GM21367 (cell line): ENCODE measurements around the gene PERCC1.
"Not testable (repeated sequence)": the region's sequence is repeated elsewhere in the genome, so short reads cannot be mapped to it uniquely, and the experiment has no call there.

ENCODE experiments used
- ATAC-seq: cut with Tn5 transposase; IDR thresholded peaks from one replicate; pipeline ENCODE4 v1.9.1; 2021; ENCODE audit not compliant: unreplicated experiment

PERCC1 gene

DNA sequence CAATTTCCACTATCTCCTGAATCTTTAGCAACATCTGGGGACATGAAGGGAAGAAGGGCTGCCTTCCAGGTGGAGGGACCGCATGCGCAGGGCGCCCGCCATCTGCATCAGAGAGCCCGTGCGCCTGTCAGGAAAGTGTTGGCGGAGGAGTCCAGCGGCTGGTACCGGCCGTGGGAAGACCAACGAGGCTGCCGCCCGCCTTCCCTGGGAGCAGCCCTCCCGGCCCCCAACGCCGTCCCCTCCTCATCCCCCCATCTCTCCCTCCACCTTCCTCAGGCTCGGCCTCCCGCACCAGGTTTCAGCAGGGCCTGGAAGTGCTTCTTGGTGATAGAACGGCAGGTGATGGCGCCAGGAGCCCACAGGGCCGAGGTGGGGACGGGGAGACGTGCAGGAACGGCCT lies 35.2 kb downstream of the PERCC1 start:
- ATAC-seq, result no peak

DNA sequence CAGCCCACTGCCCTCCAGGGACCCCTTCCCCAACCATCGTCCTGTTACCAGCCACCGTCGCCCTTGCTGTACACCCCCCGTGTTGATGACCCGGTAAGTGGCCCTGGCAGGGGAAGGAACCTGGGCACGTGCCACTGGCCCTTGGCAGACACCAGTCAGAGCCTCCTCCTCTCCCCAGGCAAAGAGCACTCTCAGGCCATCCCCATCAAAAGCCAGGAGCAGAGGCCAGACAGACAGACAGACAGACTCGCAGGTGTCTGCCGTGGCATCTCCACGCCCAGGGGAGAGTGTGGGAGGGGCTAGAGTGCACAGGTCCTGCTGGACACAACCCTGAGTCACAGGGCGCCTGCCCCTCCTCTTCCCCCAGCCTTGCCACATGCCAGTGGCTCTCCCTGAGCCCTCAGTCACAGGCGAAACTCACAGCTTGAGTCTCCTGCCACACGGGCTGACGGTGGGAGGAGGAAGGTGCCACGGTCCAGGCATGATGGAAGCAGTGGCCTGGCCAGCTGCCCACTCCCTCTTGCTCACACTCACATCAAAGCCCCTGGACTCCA lies 36.2 kb downstream of the PERCC1 start:
- no peak for ATAC-seq

DNA sequence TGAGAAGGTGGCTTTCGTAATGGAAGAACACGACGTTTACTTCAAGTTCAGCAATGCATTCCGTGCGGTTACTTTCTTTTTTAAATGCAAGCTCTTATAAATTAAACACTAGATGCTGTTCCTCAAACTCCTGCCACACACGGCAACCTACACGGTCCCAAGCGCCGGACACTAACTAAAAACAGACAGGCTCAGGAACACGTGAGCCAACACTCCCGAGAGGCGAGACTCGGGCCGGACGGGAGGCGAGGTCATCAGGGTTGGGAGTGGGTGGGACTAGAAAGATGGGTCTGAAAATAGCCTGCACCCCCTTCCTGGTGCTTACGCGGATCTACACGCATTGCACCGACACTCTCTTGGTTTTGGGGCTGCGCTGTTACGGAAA lies 37.5 kb downstream of the PERCC1 start:
- no peak for ATAC-seq

DNA sequence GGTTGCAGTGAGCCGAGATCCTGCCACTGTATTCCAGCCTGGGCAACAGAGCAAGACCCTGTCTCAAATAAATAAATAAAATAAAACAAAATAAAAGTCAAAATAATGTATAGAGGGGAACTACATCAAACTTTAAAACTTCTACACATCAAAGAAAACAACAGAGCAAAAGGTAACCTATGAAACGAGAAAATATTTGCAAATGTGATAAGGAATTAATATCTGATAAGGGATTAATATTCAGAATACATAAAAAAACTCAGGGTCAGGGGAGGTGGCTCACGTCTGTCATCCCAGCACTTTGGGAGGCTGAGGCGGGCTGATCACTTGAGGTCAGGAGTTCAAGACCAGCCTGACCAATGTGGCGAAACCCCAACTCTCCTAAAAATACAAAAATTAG lies 38.3 kb downstream of the PERCC1 start:
- not testable (repeated sequence) for ATAC-seq

DNA sequence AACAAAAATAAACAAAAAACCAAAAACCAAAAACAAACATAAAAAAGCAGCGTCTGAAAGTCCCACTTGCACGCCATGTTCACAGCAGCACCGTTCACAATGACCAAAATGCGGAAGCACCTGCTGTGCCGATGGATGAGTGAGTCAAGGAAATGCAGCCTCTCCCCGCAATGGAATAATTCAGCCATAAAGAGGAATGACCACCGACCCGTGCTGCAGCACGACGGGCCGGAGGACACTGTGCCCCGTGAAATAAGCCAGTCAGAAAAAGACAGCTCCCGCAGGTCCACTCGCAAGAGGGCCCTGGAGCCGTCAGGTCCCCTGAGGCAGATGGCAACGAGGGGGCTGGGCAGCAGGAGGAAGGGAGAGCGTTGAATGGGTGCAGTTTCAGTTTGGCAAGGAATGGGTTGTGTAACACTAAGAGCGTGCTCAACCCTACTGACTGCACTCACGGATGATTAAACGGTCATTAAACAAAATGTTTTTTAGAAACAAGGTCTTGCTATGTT lies 38.9 kb downstream of the PERCC1 start:
- ATAC-seq, result no peak

DNA sequence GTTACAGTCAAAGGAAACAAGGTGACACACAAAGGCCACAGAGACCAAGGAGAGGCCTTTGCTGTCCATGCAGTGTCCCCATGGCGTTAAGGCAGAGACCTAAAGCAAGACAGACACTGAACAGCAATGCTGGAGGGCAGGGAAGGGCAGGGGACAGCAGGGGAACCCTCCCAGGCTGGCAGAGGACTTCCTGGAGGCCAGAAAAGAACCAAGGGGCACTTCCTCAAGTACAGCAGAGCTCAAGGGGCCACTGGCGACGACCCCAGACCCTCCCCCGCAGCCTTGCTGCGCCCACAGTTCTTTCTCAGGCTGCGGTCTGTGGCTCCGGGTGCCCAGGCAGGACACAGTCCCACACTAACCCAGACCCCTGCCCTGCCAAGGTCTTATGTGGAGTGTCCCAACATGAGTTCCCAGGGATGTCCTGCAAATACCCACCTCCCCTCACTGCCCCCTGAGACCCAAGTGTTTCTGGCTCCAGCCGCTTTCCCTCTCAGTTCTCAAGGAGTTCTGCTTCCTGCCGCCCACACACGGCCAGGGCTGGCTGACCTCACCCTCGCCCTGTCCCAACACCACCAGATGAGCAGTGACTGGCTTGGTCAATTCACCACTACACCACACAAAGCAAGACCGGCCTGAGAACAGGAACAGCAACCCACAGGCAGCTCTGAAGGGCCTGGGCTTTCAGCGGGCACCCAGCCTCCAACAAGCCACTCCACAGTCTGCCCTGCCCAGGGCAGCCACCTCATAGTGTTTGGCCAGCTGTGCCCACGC lies 39.8 kb downstream of the PERCC1 start:
- ATAC-seq, result no peak

DNA sequence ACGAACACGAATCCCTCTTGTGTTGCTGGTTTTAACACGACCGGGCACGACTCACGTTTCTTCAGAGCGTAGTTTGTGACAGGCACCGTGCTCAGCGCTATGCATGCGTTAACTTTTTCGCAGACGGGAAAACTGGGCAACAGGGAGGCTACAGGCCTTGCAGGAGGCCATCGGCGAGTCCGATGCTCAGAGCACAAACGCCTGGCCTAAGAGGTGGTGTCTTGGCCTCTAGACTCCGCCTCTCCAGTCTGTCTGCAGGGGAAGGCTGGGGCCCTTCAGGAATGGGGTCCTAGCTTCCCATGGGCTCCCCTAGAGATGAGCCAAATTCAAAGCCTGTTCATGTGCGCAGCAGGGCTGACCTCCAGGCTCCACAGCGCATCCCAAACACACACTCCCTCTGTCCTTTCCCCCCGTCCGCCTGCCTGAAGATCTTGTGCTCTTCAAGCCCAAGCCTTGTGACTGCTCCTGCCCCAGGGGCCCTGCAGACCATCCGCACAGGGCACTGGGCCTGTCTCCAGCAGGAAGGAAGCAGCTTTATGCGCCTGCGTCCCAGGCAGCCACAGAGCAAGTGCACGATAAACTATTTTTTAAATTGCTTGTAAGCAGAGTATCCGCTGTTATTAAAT lies 40.8 kb downstream of the PERCC1 start:
- no peak for ATAC-seq

DNA sequence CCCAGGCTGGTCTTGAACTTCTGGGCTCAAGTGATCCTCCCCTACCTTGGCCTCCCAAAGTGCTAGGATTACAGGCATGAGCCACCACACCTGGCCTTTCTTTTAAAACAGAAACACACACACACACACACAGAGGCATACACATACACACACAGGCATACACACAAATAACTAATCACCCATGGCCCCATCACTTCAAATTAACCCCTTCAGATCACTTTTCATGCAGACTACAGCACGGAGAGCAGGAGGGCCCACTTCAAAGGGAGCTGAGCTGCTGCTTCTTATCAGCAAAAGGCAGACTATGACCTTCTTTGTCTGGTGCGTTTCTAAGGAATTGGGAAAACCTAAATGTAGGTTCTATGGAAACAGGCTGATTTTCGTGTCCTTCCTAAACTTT lies 42.1 kb downstream of the PERCC1 start:
- ATAC-seq, result no peak

DNA sequence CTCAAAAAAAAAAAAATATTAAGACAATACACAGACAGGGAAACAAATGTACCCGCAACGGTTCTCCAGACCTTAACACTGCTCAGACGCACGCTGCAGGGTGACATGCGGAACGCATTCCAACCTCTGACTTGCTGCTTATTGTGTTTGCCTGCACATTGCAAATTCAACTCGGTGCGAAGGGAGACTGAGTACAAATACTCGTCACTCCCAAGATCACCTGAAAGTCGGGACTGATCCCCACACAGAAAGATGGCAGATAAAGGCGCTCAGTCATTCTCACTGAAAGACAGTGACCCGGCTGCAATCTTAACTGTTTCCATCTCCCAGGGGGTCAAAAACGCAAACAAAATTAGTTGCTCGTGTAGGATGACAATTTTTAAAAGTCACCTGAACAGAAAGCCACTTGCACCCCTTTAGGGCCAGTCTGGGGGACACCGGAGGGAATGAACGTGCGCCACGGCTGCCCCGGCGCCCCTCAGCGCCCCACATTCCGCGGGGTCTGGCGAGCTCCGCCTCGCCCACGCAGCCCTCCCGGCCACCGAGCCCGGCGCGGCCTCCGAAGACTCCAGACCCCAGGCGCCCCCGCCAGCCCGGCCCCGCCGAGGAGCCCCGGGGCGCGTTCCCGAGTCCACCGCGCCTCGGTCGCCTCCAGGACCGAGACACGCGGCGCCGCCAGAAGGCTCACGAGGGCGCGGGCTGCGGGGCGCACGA lies 43.4 kb downstream of the PERCC1 start:
- peak; percentile 16 for ATAC-seq

DNA sequence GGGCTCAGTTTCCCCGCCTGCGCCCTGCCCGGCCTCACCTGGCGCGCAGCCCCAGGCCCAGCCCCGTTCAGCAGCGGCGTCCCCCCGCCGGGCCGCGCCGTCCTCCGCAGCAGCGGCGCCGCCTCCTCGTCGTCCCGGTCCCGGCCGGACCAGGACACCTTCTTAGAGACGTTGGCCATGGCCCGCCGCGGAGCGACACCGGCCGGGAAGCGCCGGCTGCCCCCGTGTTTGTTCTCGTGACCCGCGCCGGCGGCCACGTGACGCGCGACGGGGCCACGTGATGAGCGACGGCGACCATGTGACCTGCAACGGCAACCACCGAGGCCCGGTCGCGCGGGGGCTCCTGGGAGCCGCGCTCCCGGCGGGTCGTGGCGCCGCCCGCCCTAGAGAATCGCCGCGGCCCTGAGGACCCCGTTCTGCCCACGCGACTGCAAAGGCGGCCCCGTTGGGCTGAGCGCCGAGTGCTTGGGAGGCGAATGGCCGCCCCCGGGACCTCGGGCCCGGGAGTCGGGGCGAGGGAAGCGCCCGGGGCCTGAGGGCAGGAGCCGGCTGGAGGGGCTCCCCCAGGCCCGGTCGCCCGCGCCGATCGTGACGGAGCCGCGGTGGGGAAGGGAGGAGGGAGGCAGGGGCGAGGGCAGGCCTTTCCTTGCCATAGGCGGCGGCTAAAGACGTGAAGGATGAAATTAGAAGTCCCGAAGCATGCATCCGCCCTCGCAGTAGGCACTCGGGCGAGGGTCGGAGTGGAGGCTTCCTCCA lies 44.1 kb downstream of the PERCC1 start, which contains the start of gene CLCN7:
Gene CLCN7 (minus strand): TSS at position 233 of the 756 bp plus-strand sequence. CDS start 54 bp downstream, at position 179.
- ATAC-seq, result peak; percentile 81

DNA sequence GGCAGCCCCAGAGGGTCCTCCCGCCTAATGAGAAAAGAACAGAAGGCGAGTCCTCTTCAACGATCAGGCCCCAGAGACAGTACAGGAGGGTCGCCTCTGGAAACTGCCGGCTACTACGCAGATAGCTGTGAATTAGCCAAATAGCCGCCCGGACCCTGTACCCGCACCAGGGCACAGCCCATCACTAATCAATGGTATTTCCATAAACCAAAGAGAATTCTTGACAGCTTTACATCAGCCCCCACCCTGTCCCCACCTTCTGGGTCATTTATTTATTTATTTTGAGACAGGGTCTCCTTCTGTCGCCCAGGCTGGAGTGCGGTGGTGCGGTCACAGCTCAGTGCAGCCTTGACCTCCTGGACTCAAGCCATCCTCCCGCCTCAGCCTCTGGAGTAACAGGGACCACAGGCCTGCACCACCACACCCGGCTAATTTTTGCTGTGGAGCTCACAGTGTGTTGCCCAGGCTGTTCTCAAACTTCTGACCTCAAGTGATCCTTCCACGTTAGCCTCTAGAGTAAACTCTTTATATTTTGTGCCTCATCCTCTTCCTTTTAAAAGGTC lies 44.8 kb downstream of the PERCC1 start:
- ATAC-seq, result no peak

DNA sequence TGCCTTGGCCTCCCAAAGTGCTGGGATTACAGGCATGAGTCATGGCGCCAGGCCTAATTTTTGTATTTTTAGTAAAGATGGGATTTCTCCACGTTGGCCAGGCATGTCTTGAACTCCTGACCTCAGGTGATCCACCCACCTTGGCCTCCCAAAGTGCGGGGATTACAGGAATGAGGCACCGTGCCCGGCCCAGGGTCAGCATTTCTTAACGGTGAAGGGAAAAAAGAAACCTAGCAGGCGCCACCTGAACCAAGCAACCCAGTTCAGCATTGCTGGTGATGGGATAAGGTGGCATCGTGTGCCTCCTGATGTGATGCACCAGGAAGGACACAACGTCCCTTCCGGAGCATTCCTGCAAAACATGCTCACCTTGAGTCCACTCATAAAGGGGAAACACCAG lies 46.2 kb downstream of the PERCC1 start:
- no peak for ATAC-seq

DNA sequence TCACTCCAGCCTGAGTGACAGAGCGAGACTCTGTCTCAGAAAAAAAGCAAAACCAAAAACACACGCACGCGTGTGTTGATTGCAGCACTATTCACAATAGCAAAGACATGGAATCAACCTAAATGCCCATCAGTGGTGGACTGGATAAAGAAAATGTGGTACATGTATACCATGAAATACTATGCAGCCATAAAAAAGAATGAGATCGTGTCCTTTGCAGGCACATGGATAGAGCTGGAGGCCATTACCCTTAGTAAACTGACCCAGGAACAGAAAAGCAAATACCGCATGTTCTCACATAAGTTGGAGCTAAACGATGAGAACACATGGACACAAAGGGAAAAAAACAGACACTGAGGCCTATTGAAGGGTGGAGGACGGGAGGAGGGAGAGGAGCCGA lies 48.1 kb downstream of the PERCC1 start:
- ATAC-seq, result not testable (repeated sequence)

DNA sequence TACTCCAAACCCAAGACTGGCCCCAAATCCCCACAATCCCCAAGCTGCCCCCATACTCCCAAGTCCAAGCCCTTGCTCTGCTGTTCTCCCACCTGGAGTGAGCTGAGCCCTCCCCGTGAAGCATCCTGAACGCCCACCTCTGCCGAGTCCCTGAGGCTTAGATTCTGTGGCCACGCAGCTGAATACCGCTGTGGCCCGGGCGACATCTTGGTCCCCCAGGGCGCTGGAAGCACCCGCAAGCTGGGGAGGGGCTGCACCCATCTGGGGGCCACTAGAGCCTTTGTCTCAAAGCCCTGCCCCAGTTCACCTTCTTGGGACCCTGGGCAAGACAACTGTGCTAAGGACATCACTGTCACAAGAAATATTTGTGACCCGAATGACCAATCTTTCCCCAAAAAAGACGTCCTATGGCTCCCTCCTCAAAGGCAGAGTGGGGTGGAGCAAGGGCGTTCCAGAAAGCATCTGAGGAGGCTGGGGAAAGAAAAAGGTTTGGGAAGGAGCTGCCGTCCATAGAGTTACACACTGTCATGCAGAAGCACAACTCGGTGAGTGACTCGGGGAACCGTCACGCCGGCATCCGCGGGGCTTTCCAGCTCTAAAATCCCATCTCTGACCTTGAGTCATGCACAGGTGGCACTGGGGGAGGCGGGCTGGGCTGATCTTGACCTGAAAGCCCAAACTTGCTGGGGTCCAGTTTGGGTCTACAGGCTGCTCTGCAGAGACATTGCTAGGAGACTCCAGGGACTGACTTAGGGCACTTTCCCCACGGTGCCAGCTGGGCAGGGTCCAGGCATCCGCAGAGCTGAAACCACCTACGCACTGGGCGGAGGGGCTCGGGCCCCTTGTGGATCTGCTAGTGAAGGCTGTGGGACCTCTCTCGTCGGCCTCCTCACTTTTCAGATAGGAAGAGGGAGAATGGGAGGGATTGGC lies 51.3 kb downstream of the PERCC1 start:
- no peak for ATAC-seq
